K562 (cell line): ENCODE results near the gene SYTL5. TPM values are rescaled to one million over a fixed set of nuclear protein-coding genes. Genes with fewer than 3 reads are reported as not detected.
A peak's percentile ranks its signal among the peaks of the same experiment; 100 is the strongest.

Experiments
- FOSL1 ChIP-seq: fragments of 200-800 bp; sonication (Bioruptor generic); conservative IDR thresholded peaks from 2 replicates; pipeline ENCODE4 v1.6.1; 2016; ENCODE audit warnings: missing genetic modification characterization, missing compliant biosample characterization
- MEIS2 ChIP-seq: fragments of 450-650 bp; IDR thresholded peaks from 2 replicates; pipeline ENCODE4 v1.6.1; 2014; ENCODE audit warnings: mild to moderate bottlenecking; ENCODE audit not compliant: partially characterized antibody
- MTF1 ChIP-seq: fragments of 250-450 bp; sonication (Bioruptor Pico); IDR thresholded peaks from 2 replicates; pipeline ENCODE4 v1.9.0; 2021; ENCODE audit warnings: moderate library complexity, mild to moderate bottlenecking, inconsistent platforms, borderline replicate concordance
- PRPF4 ChIP-seq: fragments of 200-400 bp; formaldehyde crosslinking; IDR thresholded peaks from one replicate; pipeline ENCODE4 v1.6.1; 2017; ENCODE audit warnings: low read length, low read depth, mild to moderate bottlenecking; ENCODE audit not compliant: insufficient read depth, poor library complexity, severe bottlenecking
- TEAD4 ChIP-seq, 2 experiments: sonication (generic) in 1 of 2; formaldehyde crosslinking in 1 of 2; IDR thresholded peaks; 2 replicates each; pipeline versions ENCODE4 v1.6.1 to v1.8.0; 2012 to 2022; ENCODE audit warnings: borderline replicate concordance in 1 of 2, inconsistent platforms in 1 of 2, low read length in 1 of 2, mild to moderate bottlenecking in 1 of 2, missing genetic modification reagents in 1 of 2
- TRIM24 ChIP-seq, 2 experiments: fragments of 450-650 bp; IDR thresholded peaks; 2 replicates each; pipeline ENCODE4 v1.6.1; 2016
- ZNF561 ChIP-seq: fragments of 450-650 bp; formaldehyde crosslinking; conservative IDR thresholded peaks from 2 replicates; pipeline ENCODE4 v1.4.0; 2020; ENCODE audit warnings: mild to moderate bottlenecking, moderate library complexity
- polyA plus RNA-seq, 8 experiments: library from polyadenylated mRNA; depleted of rRNA in 4 of 8; stranded (reverse) in 5 of 8; unstranded in 3 of 8; fragments of >200 nt; fragmentation: Nextera tagmentation in 2 of 8; fragmentation: Illumina TruSeq in 1 of 8; extraction: Ambion mirVana in 2 of 8; extraction: Trizol in 1 of 8; gene quantifications; 2 replicates each; pipeline versions ENCODE4 v1.2.1 to v1.2.3, GENCODE V29; 2011 to 2014; ENCODE audit warnings: inconsistent platforms in 1 of 8, missing spikeins in 1 of 8
- total RNA-seq, 7 experiments: library from RNA; depleted of rRNA in 6 of 7; stranded (reverse); fragments of >200 nt in 6 of 7; fragmentation: Illumina TruSeq in 2 of 7; extraction: Trizol in 2 of 7; gene quantifications; 2 replicates each; pipeline versions ENCODE4 v1.2.1 to v1.2.3, GENCODE V29; 2011 to 2021; ENCODE audit warnings: low replicate concordance in 1 of 7
- TF ChIP-seq, protein P1 (sequence below), 2 experiments: IDR thresholded peaks in 1 of 2; conservative IDR thresholded peaks in 1 of 2; 2 replicates each; pipeline ENCODE4 v1.6.1; 2016; ENCODE audit warnings: low read depth in 2 of 2, mild to moderate bottlenecking in 1 of 2, missing compliant biosample characterization in 1 of 2, missing genetic modification characterization in 1 of 2, moderate library complexity in 1 of 2
- TF ChIP-seq, protein P2 (sequence below): fragments of 200-800 bp; sonication (Bioruptor generic); IDR thresholded peaks from 2 replicates; pipeline ENCODE4 v1.6.1; 2017; ENCODE audit warnings: missing genetic modification characterization, missing compliant biosample characterization
- TF ChIP-seq, protein P3 (sequence below), 2 experiments: fragments of 450-650 bp in 1 of 2; sonication (generic) in 1 of 2; formaldehyde crosslinking in 1 of 2; IDR thresholded peaks in 1 of 2; conservative IDR thresholded peaks in 1 of 2; 2 replicates each; pipeline versions ENCODE4 v1.6.1 to v1.8.1; 2016 to 2023; ENCODE audit warnings: mild to moderate bottlenecking in 2 of 2, moderate library complexity in 2 of 2, inconsistent platforms in 1 of 2, missing genetic modification reagents in 1 of 2
- TF ChIP-seq, protein P4 (sequence below): fragments of 250-450 bp; sonication (Bioruptor Pico); IDR thresholded peaks from 2 replicates; pipeline ENCODE4 v1.5.0; 2020; ENCODE audit warnings: mild to moderate bottlenecking, borderline replicate concordance

SYTL5 gene
- total and polyA plus RNA-seq, 9 of the 15 experiments (the other 6 are each of a cell fraction or from before 2014, with no cell fraction given), result 0.01 to 0.25 (median 0.09) TPM

DNA sequence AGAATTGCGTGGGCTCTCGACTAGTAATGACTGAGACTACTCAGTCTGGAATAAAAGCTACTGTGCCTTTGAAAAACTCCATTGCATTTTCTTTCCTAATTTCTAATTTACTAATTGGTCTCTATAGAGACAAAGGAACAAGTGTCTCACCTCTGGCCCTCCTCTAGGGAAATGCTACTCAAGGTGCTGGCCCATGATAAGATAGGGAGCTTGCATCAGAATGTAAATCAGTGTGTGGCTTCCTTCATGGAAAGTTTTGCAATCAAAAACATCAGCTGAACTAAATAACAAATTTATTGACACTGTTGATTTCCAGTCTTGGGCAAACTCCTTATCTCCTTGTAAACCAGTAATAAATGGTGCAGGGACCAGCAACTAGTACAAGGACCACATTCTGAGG is 132.5 kb downstream of the SYTL5 start (continued):
- TF ChIP-seq, protein P1, sequence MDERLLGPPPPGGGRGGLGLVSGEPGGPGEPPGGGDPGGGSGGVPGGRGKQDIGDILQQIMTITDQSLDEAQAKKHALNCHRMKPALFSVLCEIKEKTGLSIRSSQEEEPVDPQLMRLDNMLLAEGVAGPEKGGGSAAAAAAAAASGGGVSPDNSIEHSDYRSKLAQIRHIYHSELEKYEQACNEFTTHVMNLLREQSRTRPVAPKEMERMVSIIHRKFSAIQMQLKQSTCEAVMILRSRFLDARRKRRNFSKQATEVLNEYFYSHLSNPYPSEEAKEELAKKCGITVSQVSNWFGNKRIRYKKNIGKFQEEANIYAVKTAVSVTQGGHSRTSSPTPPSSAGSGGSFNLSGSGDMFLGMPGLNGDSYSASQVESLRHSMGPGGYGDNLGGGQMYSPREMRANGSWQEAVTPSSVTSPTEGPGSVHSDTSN (CRISPR knock-in tag; IDR thresholded peaks at IDR 0.05; ENCODE audit: low read depth), result no peak
- TF ChIP-seq, protein P1 (tag; conservative IDR thresholded peaks at IDR 0.05; ENCODE audit: low read depth), result 0 out of 2 replicates have a peak, but pooled peaks have one; percentile 40
- TF ChIP-seq MEIS2 (peak; percentile 51), TEAD4 (IDR thresholded peaks at IDR 0.05; ENCODE audit: low read length) (peak; percentile 76), TEAD4 (CRISPR knock-in tag; IDR thresholded peaks at IDR 0.05; ENCODE audit: borderline replicate concordance) (no peak), TRIM24 (IDR thresholded peaks at IDR 0.05) (peak in 1 of 2 experiments; percentile 23; a peak in 1 of 4 replicates), PRPF4 (no peak), FOSL1 (peak; percentile 65), MTF1 (CRISPR knock-in tag) (no peak), ZNF561 (CRISPR knock-in tag) (no peak)
- TF ChIP-seq, protein P2, sequence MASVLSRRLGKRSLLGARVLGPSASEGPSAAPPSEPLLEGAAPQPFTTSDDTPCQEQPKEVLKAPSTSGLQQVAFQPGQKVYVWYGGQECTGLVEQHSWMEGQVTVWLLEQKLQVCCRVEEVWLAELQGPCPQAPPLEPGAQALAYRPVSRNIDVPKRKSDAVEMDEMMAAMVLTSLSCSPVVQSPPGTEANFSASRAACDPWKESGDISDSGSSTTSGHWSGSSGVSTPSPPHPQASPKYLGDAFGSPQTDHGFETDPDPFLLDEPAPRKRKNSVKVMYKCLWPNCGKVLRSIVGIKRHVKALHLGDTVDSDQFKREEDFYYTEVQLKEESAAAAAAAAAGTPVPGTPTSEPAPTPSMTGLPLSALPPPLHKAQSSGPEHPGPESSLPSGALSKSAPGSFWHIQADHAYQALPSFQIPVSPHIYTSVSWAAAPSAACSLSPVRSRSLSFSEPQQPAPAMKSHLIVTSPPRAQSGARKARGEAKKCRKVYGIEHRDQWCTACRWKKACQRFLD (CRISPR knock-in tag), result no peak
- TF ChIP-seq, protein P3, sequence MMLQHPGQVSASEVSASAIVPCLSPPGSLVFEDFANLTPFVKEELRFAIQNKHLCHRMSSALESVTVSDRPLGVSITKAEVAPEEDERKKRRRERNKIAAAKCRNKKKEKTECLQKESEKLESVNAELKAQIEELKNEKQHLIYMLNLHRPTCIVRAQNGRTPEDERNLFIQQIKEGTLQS (IDR thresholded peaks at IDR 0.05), result peak; percentile 47; the same call in 1 of the 2 replicates
- TF ChIP-seq, protein P3 (CRISPR knock-in tag; conservative IDR thresholded peaks at IDR 0.05), result no peak
- TF ChIP-seq, protein P4, sequence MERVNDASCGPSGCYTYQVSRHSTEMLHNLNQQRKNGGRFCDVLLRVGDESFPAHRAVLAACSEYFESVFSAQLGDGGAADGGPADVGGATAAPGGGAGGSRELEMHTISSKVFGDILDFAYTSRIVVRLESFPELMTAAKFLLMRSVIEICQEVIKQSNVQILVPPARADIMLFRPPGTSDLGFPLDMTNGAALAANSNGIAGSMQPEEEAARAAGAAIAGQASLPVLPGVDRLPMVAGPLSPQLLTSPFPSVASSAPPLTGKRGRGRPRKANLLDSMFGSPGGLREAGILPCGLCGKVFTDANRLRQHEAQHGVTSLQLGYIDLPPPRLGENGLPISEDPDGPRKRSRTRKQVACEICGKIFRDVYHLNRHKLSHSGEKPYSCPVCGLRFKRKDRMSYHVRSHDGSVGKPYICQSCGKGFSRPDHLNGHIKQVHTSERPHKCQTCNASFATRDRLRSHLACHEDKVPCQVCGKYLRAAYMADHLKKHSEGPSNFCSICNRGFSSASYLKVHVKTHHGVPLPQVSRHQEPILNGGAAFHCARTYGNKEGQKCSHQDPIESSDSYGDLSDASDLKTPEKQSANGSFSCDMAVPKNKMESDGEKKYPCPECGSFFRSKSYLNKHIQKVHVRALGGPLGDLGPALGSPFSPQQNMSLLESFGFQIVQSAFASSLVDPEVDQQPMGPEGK (CRISPR knock-in tag), result no peak
